Astrocyte of the spinal cord (primary cell): Measurements from ENCODE around the gene VGLL4.

Experiments used
- DNase-seq: peaks from one replicate; pipeline ENCODE4 v3.0.0; 2011; ENCODE audit warnings: low read depth, low spot score
- H3K4me3 ChIP-seq: 2 replicates; pipeline ENCODE4 v1.5.1; 2011; ENCODE audit warnings: low read depth, mild to moderate bottlenecking, low read length, moderate library complexity
- in situ Hi-C: cut with HindIII; loops from 2 replicates; pipeline ENCODE4 v1.10.0; 2017; ENCODE audit warnings: low sequenced_read_pairs
- TF ChIP-seq, protein P1 (sequence below): IDR thresholded peaks from 2 replicates; pipeline ENCODE4 v1.5.1; 2012; ENCODE audit warnings: low read depth, mild to moderate bottlenecking, low read length, inconsistent platforms

The VGLL4 gene

DNA sequence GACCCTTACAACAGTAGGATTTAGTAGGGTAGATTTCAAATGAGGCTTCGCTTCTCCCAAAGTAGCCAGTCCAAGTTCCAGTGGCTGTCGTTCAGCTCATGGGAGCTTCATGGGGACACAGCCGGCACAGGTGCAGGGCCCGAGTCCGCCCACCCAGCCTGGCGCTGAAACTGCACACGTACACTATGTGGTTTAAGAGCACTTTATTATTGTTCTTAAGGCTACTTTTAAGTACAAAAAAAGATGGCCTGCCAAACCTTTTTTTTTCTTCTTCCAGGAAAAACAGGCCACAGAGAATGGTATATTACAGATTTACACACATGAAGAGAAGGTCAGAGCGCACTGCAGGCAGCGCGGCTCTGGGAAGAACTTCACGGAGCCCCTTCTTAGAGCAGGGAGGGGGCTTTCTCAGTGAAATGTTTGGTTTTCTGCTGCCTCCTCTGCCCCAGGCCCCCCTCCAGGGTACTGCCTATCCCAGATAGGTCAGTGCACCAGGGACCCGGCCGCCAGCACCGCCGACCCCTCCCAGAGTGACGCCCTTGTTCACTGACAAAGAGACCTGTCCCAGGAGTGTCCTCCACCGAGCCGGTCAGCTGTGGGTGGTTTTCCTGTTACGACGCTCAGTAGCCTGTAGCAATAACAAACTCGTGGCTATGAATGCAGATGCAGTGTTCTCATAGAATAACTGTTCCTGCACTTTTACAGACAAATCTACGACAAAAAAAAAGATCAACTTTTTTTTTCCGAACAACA is 87.7 kb downstream of the VGLL4 start:
- no peak overlapping the region for H3K4me3 ChIP-seq
- DNase-seq, result peak; percentile 40
- in situ Hi-C loops, result no loop called here
- TF ChIP-seq, protein P1, sequence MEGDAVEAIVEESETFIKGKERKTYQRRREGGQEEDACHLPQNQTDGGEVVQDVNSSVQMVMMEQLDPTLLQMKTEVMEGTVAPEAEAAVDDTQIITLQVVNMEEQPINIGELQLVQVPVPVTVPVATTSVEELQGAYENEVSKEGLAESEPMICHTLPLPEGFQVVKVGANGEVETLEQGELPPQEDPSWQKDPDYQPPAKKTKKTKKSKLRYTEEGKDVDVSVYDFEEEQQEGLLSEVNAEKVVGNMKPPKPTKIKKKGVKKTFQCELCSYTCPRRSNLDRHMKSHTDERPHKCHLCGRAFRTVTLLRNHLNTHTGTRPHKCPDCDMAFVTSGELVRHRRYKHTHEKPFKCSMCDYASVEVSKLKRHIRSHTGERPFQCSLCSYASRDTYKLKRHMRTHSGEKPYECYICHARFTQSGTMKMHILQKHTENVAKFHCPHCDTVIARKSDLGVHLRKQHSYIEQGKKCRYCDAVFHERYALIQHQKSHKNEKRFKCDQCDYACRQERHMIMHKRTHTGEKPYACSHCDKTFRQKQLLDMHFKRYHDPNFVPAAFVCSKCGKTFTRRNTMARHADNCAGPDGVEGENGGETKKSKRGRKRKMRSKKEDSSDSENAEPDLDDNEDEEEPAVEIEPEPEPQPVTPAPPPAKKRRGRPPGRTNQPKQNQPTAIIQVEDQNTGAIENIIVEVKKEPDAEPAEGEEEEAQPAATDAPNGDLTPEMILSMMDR, result no peak

DNA sequence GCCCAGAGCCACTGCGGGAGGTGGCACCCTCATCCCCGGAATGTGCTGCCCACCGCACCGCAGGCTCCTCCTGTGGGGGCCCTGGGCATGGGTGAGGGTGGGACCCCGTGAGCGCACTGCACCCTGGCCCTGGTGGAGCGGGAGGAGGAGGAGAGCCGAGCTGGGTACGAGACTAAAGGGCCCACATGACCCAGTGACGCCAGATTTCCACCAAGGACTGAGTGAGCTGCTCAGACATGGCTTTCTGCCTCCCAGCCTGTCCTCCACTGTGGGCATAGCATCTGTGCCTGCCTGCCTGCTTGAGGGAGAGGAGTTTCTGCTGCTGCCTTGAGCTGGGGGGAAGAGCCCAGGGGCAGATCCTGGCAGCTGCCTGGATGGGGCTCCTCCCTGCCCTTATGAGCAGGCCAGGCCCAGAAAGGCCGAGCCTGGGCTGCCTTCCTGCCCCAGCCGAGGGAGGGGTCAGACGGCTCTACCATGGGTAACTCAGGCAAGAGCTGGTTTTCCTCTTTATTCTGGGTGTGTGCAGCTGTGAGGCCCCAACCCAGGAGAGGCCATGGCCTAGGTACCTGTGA is 88.4 kb downstream of the VGLL4 start:
- no peak overlapping the region for H3K4me3 ChIP-seq
- TF ChIP-seq, protein P1, result no peak
- DNase-seq, result no peak
- in situ Hi-C loops, result no loop called here

DNA sequence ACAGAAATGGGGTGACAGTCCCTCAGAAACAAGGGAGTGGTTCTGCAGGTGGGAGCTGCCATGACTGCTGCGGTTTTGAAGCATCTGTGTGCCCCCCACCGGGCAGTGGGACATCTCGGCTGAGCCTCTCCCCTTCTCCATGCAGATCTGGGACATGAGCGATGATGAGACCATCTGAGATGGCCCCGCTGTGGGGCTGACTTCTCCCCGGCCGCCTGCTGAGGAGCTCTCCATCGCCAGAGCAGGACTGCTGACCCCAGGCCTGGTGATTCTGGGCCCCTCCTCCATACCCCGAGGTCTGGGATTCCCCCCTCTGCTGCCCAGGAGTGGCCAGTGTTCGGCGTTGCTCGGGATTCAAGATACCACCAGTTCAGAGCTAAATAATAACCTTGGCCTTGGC is 89.0 kb downstream of the VGLL4 start:
- H3K4me3 ChIP-seq, result no peak overlapping the region
- DNase-seq, result no peak
- in situ Hi-C loops, result no loop called here
- TF ChIP-seq, protein P1, result no peak

DNA sequence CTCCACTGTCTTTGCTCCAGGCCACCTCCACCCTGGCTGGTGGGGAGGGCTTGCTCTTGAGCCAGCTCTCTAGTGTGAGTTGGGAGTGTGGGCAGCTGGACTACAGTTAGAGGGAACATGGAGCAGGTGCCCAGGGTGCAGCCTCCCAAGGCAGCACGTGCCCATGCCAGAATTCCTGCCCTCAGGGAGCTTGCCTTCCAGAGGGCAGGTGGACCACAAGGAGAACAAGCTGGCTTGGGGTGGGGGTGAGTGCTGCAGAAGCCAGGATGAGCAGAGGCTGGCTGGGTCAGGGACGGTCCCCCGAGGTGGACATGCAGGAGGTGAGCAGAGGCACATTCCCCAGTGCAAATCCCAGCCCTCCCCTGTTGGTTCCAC is 89.5 kb downstream of the VGLL4 start:
- H3K4me3 ChIP-seq, result no peak overlapping the region
- TF ChIP-seq, protein P1, result no peak
- in situ Hi-C loops, result no loop called here
- DNase-seq, result no peak

DNA sequence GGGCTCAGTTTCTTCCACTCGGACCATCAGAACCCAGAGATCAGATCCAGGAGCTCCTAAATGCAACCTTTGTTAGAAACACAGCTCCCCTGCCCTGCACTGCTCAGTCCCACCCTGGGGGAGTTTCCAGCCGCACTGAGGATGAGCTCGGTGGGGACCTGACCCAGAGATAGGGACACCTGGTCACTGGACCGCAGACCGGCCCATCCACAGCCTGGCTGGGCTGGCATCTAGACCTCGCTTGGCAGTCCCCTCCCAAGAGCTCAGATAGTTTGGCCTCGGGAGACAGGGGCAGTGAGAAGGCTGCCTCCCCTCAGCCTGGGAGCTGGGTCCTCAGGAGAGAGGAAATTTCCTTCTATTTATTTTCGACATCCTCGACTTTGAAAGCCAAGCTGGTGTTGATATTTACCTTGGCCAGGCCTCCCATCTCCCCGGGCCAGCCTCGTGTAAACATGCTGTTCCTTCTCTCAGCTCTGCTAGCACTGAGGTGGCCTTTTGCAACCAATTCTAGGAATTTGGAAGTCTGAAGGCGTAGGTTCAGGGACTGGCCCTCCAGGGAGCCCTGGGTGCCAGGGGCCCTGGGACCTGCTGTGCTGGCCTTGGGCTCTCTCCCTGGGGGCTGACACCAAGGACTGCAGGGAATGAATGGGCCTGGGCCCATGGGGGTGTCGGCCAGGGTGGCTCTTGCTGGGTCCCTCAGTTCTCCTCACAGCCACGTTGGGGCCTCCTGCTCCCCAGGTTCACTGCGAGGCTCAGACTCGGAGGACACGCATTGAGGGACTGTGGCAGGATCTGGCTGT is 90.1 kb downstream of the VGLL4 start:
- TF ChIP-seq, protein P1, result no peak
- in situ Hi-C loops, result no loop called here
- peak; percentile 62 for DNase-seq
- no peak overlapping the region for H3K4me3 ChIP-seq

DNA sequence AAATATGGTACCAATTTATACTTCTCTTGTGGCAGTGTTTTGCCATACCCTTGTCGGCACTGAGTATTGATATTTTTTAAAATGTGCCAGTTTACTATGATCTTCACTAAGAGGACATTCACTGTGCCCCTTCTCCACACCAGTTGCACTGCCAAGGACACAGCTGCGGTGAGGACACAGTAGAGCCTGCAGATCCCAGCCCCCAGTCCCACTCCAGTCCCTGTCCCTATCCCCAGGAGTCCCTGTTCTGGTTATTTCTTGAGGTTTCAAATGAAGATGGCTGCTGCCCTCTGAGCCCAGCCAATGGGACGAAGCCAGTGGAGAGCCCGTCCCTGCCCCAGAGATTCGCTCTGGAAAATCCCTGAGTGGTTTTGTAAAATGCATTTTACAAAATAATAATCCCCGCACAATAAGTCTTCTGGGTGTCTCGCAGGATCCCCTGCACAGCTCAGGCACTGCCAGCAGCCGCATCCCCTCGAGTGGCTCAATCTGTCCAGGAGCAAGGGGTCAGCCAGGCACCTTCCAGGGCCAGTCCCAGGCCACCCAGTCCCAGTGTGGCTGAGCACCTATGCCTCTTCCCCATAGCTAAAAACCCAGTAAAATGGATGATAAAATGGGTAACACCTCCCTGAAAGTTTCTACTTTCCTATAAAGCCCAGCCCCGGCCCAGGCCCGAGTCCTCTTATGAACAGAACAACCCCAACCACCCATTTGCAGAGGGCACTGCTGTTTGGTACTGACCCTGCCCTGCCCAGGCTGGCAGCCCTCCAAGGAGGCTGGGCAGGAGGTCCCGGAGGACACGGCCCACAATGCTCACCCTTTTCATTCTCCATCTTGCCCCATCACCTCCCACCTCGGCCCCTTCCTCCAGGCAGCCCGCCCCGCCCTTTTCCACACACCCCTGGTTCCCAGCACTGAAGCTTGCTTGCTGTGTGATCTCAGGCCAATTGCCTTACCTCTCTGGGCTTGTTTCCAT is 91.1 kb downstream of the VGLL4 start:
- TF ChIP-seq, protein P1, result no peak
- in situ Hi-C loops, result no loop called here
- no peak for DNase-seq
- H3K4me3 ChIP-seq, result no peak overlapping the region
